Measurements from ENCODE around the gene DOCK7.

The DOCK7 gene

GRCh38 chr1:62437273-62437940, 250.8 kb downstream of the DOCK7 start:
- peak; percentile 46 for DNase-seq

GRCh38 chr1:62436466-62437272, 251.5 kb downstream of the DOCK7 start, which contains the start of gene USP1:
TSS of gene USP1 (plus strand) at chr1:62437049. CDS start at chr1:62439868, 2,819 bp downstream.
- DNase-seq, result no peak

GRCh38 chr1:62436039-62436465, 252.1 kb downstream of the DOCK7 start:
- peak; percentile 99 for DNase-seq

GRCh38 chr1:62435231-62436038, 252.8 kb downstream of the DOCK7 start:
- no peak for DNase-seq

GRCh38 chr1:62434618-62435001, 253.6 kb downstream of the DOCK7 start:
- no peak for DNase-seq

GRCh38 chr1:62433861-62434617, 254.1 kb downstream of the DOCK7 start:
- no peak for DNase-seq

GRCh38 chr1:62429581-62429980, 258.6 kb downstream of the DOCK7 start:
- no peak for DNase-seq

- no peak for DNase-seq
Measured at GRCh38 chr1:62428351-62428750, 259.8 kb downstream of the DOCK7 start.

GRCh38 chr1:62426794-62427193, 261.4 kb downstream of the DOCK7 start:
- DNase-seq, result no peak

GRCh38 chr1:62426237-62426636, 261.9 kb downstream of the DOCK7 start:
- no peak for DNase-seq

- no peak for DNase-seq
Measured at GRCh38 chr1:62425041-62425440, 263.1 kb downstream of the DOCK7 start.

GRCh38 chr1:62424411-62424810, 263.8 kb downstream of the DOCK7 start:
- no peak for DNase-seq

- DNase-seq, result no peak
Measured at GRCh38 chr1:62423580-62424242, 264.5 kb downstream of the DOCK7 start.

- no peak for DNase-seq
Measured at GRCh38 chr1:62420214-62420613, 268.0 kb downstream of the DOCK7 start.

GRCh38 chr1:62417351-62417999, 270.7 kb downstream of the DOCK7 start:
- no peak for DNase-seq

- no peak for DNase-seq
Measured at GRCh38 chr1:62415687-62416086, 272.5 kb downstream of the DOCK7 start.

- peak; percentile 55 for DNase-seq
Measured at GRCh38 chr1:62407398-62408009, 280.7 kb downstream of the DOCK7 start.

GRCh38 chr1:62406576-62406975, 281.6 kb downstream of the DOCK7 start:
- no peak for DNase-seq

- no peak for DNase-seq
Measured at GRCh38 chr1:62405247-62405646, 282.9 kb downstream of the DOCK7 start.

Measured in CD4-positive, alpha-beta T cell treated with Interleukin-10 for 1 hour (primary cell).